Activated T-helper 1 cell treated with anti-CD3 and anti-CD28 coated beads, Interleukin-12 subunit alpha, Interleukin-12 subunit beta, Interleukin-2, Interleukin-4 antibody, amounts not matched to agents 30 ng/mL and 10 ng/mL and 1 ng/mL, durations not matched to agents 14 hours and 24 hours and 36 hours (primary cell): ENCODE data around the gene LRP5. TPM values are rescaled to one million over a fixed set of nuclear protein-coding genes. Genes with fewer than 3 reads are reported as not detected.

Experiments
- DNase-seq: peaks from one replicate; pipeline ENCODE4 v3.0.0; 2021; ENCODE audit warnings: low spot score
- H3K27ac Mint-ChIP-seq: one replicate; pipeline ENCODE4 v1.8.0; 2021; ENCODE audit warnings: mild to moderate bottlenecking, mixed read lengths
- H3K27me3 Mint-ChIP-seq: one replicate; pipeline ENCODE4 v1.8.0; 2022; ENCODE audit warnings: mild to moderate bottlenecking, moderate library complexity, mixed read lengths; ENCODE audit not compliant: insufficient read depth
- H3K36me3 Mint-ChIP-seq: one replicate; pipeline ENCODE4 v1.8.0; 2021; ENCODE audit warnings: low read depth, mixed read lengths
- H3K4me1 Mint-ChIP-seq: one replicate; pipeline ENCODE4 v1.8.0; 2021; ENCODE audit warnings: low read depth, mixed read lengths
- H3K4me3 Mint-ChIP-seq: one replicate; pipeline ENCODE4 v1.8.0; 2021; ENCODE audit warnings: mild to moderate bottlenecking, moderate library complexity, mixed read lengths
- H3K9me3 Mint-ChIP-seq: one replicate; pipeline ENCODE4 v1.8.0; 2021; ENCODE audit warnings: mixed read lengths
- intact Hi-C: fragments of 100-400 bp; cut with micrococcal nuclease; formaldehyde crosslinking; loops from one replicate; pipeline ENCODE4 v1.15.1; 2024
- total RNA-seq: library from RNA; stranded (reverse); gene quantifications from 2 replicates; pipeline ENCODE4 v1.2.3, GENCODE V29; 2022

The LRP5 gene
- total RNA-seq, 1 donor from 2014 or later, result 23.9 TPM

DNA sequence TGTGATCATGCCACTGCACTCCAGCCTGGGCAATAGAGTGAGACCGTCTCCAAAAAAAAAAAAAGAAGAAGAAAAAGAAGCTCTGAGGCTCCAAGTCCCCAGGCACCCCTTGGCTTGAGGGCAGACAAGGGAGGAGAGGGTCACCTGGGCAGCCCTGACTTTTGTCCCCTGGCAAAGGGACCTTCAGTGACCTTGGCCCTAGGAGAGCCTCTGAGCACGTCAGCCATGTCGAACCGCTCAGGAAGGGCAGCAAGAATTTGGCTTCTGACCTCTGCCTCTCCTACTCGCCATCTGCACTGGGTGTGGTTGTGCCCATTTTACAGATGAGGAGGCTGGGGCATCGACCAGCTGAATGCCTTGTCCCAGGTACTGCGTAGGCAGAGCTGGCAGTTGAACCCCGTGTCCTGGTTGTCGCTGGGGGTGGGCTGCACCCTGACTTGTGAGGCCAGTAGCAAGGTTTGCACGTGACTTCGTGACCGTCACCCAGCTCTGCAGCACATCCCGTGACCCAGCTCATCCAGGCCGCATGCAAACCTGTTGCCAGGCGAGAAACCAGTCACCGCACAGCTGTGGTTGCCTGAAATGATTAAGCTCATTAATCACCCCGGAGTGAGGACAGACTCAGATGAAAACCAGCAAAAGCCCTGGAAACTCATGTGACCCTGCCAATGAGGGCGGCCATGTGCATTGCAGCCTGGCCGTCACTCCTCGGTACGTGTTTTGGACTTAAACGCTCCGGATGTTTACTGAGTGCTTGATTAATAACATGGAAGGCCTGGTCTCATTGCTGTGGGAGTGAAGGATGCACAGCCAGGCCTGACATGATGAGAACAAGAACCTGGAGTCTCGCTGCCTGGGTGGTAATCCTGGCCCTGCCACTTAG, 100.4 kb downstream of the LRP5 start:
- no peak for DNase-seq
- no peak overlapping the region for H3K27ac Mint-ChIP-seq
- peaks cover 6% of the 10 kb centered on the region for H3K4me1 Mint-ChIP-seq
- no peaks in the 10 kb centered on the region for H3K9me3 Mint-ChIP-seq
- H3K4me3 Mint-ChIP-seq, result no peak overlapping the region
- intact Hi-C loops, result no loop called here
- H3K36me3 Mint-ChIP-seq, result peaks cover 5% of the 10 kb centered on the region
- H3K27me3 Mint-ChIP-seq, result no peaks in the 10 kb centered on the region

DNA sequence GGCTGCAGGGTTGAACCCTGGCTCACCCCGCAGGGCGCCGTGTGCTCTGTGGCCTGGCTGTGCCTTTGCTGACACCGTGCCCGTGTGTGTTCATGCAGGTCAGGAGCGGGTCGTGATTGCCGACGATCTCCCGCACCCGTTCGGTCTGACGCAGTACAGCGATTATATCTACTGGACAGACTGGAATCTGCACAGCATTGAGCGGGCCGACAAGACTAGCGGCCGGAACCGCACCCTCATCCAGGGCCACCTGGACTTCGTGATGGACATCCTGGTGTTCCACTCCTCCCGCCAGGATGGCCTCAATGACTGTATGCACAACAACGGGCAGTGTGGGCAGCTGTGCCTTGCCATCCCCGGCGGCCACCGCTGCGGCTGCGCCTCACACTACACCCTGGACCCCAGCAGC, 101.2 kb downstream of the LRP5 start:
- Mint-ChIP-seq H3K27me3 (no peaks in the 10 kb centered on the region), H3K4me1 (peaks cover 6% of the 10 kb centered on the region), H3K27ac (no peak overlapping the region), H3K4me3 (no peak overlapping the region), H3K9me3 (no peaks in the 10 kb centered on the region), H3K36me3 (peaks cover 3% of the 10 kb centered on the region)
- intact Hi-C loops, result no loop called here
- DNase-seq, result no peak

DNA sequence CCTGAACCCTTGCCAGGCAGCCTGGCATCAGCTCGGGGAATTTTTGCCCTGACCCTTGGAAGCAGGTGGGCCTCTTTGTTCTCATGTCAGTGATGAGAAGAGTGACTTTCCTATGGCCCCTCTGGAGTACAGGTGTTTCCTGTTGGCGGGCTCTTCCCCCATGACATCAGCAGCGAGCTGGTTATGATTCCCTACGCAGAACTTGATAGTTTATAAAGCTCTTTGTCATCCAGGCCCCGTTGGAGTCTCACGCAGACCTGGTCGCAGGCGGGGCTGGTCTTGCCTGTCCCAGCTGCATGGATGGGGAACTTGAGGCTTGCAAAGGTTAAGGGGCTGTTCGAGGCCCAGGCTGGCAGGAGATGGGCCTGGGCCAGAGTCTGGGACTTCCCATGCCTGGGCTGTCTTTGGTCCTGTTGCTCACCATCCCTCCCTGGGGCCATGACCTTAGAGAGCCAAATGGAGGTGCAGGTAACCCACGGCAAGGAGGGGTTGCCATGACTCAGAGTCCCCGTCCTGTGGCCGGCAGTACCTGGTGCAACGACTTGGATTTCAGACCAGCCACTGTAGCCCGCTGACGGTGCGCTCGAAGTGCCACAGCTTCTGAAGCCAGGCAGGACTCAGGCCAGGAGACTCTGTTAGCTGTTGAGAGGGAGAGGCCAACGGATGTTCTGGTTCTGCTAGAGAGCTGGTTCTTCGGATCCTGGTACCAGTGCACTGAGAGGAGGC, 102.3 kb downstream of the LRP5 start:
- DNase-seq, result no peak

DNA sequence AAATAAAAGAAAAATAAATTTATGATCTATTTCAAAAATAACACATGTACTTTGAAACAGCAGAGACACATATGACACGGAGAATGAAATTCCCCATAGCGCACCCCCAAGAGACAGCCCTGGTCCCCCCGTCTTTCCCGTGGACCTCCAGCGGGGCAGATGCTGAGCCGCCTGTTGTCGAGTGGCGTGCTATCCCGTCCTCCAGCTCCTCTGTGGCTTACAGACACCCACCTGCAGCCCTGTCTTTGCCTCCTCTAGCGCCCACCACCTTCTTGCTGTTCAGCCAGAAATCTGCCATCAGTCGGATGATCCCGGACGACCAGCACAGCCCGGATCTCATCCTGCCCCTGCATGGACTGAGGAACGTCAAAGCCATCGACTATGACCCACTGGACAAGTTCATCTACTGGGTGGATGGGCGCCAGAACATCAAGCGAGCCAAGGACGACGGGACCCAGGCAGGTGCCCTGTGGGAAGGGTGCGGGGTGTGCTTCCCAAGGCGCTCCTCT, 103.7 kb downstream of the LRP5 start:
- intact Hi-C loops, result no loop called here
- DNase-seq, result no peak
- Mint-ChIP-seq H3K4me1 (peaks cover 6% of the 10 kb centered on the region), H3K4me3 (no peak overlapping the region), H3K9me3 (no peaks in the 10 kb centered on the region), H3K36me3 (peaks cover 5% of the 10 kb centered on the region), H3K27me3 (no peaks in the 10 kb centered on the region), H3K27ac (no peak overlapping the region)

More for the DNA sequence above, 102.3 kb downstream of the LRP5 start:
- intact Hi-C loops, result no loop called here
- H3K9me3 Mint-ChIP-seq, result no peaks in the 10 kb centered on the region
- H3K4me3 Mint-ChIP-seq, result no peak overlapping the region
- H3K4me1 Mint-ChIP-seq, result peaks cover 6% of the 10 kb centered on the region
- no peaks in the 10 kb centered on the region for H3K27me3 Mint-ChIP-seq
- H3K36me3 Mint-ChIP-seq, result peaks cover 3% of the 10 kb centered on the region
- H3K27ac Mint-ChIP-seq, result no peak overlapping the region

DNA sequence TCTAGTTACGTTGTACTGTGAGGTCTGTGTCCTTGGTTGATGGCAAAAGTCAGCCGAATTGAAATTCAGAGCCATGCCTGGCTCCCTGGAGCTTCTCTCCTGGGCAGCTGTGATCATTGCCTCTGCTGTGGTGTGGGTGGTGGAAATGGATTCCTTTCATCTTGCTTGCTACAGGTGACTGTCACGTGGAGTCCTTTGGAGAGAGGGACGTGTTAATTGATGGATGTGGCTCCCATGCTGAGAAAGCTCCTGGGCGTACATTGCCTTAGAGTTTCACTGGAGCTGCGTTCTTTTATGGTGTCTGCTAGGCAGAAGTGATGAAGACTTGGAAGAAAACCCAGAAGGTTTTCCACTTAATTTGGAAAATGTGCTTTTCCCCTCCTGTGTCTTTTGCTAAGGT, 106.3 kb downstream of the LRP5 start:
- H3K27ac Mint-ChIP-seq, result no peak overlapping the region
- no peak overlapping the region for H3K4me3 Mint-ChIP-seq
- no peaks in the 10 kb centered on the region for H3K27me3 Mint-ChIP-seq
- H3K4me1 Mint-ChIP-seq, result peaks cover 6% of the 10 kb centered on the region
- DNase-seq, result no peak
- intact Hi-C loops, result no loop called here
- H3K9me3 Mint-ChIP-seq, result no peaks in the 10 kb centered on the region
- peaks cover 5% of the 10 kb centered on the region for H3K36me3 Mint-ChIP-seq

DNA sequence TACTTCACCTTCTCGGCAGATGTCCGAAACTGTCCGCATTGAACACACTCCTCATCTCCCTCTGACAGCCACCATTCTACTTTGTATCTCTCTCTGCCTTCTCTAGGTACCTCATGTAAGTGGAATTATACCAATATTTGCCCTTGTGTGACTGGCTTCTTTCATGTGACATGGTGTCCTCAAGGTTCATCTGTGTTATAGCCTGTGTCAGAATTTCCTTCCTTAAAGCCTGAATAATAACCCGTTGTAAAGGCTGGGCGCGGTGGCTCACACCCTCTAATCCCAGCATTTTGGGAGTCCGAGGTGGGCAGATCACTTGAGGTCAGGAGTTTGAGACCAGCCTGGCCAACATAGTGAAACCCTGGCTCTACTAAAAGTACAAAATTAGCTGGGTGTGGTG, 107.8 kb downstream of the LRP5 start:
- no peak overlapping the region for H3K27ac Mint-ChIP-seq
- H3K4me3 Mint-ChIP-seq, result no peak overlapping the region
- intact Hi-C loops, result no loop called here
- no peak for DNase-seq
- H3K9me3 Mint-ChIP-seq, result no peaks in the 10 kb centered on the region
- no peaks in the 10 kb centered on the region for H3K27me3 Mint-ChIP-seq
- peaks cover 6% of the 10 kb centered on the region for H3K4me1 Mint-ChIP-seq
- H3K36me3 Mint-ChIP-seq, result peaks cover 9% of the 10 kb centered on the region

- H3K4me3 Mint-ChIP-seq, result no peak overlapping the region
- H3K9me3 Mint-ChIP-seq, result peaks cover 3% of the 10 kb centered on the region
- no peak overlapping the region for H3K27ac Mint-ChIP-seq
- intact Hi-C loops, result no loop called here
- DNase-seq, result no peak
- peaks cover 11% of the 10 kb centered on the region for H3K36me3 Mint-ChIP-seq
- H3K4me1 Mint-ChIP-seq, result no peaks in the 10 kb centered on the region
- no peaks in the 10 kb centered on the region for H3K27me3 Mint-ChIP-seq
These were observed 111.1 kb downstream of the LRP5 start for GRCh38 chr11:68423481-68423880.

DNA sequence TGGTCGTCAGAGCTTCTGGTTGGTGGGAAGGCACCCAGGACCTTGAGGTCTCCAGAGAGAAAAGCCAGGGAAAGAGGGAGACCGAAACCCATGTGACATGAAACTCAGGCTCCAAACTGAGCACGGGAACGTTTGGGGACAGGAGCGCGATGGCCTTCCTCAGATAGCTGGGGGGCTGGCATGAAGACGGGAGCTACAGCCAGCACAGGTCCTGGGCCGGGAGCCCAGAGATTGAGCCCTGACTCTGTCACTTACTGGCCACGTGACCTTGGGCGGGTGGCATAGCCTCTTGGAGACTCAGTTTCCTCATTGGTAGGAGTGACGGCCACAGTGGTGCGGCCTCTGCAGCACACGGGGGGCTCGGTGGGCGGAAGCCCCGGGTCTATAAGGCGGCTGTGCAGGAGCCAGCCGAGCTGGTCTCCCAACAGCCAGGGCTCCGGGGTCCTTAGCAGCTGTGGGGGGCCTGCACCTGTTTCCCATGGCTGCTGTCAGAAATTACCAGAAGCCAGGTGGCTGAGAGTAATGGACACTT, 111.8 kb downstream of the LRP5 start:
- no peak overlapping the region for H3K27ac Mint-ChIP-seq
- no peaks in the 10 kb centered on the region for H3K4me1 Mint-ChIP-seq
- H3K4me3 Mint-ChIP-seq, result no peak overlapping the region
- DNase-seq, result no peak
- H3K36me3 Mint-ChIP-seq, result peaks cover 15% of the 10 kb centered on the region
- H3K9me3 Mint-ChIP-seq, result peaks cover 9% of the 10 kb centered on the region
- H3K27me3 Mint-ChIP-seq, result no peaks in the 10 kb centered on the region
- intact Hi-C loops, result no loop called here

- Mint-ChIP-seq H3K27ac (no peak overlapping the region), H3K4me1 (no peaks in the 10 kb centered on the region), H3K36me3 (peaks cover 24% of the 10 kb centered on the region), H3K4me3 (no peak overlapping the region), H3K9me3 (peaks cover 16% of the 10 kb centered on the region), H3K27me3 (no peaks in the 10 kb centered on the region)
- DNase-seq, result no peak
- intact Hi-C loops, result no loop called here
These were observed 112.8 kb downstream of the LRP5 start for GRCh38 chr11:68424981-68425865.

GRCh38 chr11:68425866-68426380, 113.5 kb downstream of the LRP5 start:
- H3K4me1 Mint-ChIP-seq, result no peaks in the 10 kb centered on the region
- intact Hi-C loops, result no loop called here
- no peak for DNase-seq
- H3K9me3 Mint-ChIP-seq, result peaks cover 21% of the 10 kb centered on the region
- no peak overlapping the region for H3K4me3 Mint-ChIP-seq
- no peak overlapping the region for H3K27ac Mint-ChIP-seq
- peaks cover 29% of the 10 kb centered on the region for H3K36me3 Mint-ChIP-seq
- no peaks in the 10 kb centered on the region for H3K27me3 Mint-ChIP-seq

- no peak overlapping the region for H3K4me3 Mint-ChIP-seq
- DNase-seq, result no peak
- peaks cover 28% of the 10 kb centered on the region for H3K36me3 Mint-ChIP-seq
- no peak overlapping the region for H3K27ac Mint-ChIP-seq
- H3K9me3 Mint-ChIP-seq, result peaks cover 21% of the 10 kb centered on the region
- H3K27me3 Mint-ChIP-seq, result no peaks in the 10 kb centered on the region
- no peaks in the 10 kb centered on the region for H3K4me1 Mint-ChIP-seq
- intact Hi-C loops, result no loop called here
These were observed 117.3 kb downstream of the LRP5 start for GRCh38 chr11:68429661-68430060.

- intact Hi-C loops, result no loop called here
- no peaks in the 10 kb centered on the region for H3K27me3 Mint-ChIP-seq
- no peak for DNase-seq
- H3K4me1 Mint-ChIP-seq, result no peaks in the 10 kb centered on the region
- H3K4me3 Mint-ChIP-seq, result no peak overlapping the region
- H3K27ac Mint-ChIP-seq, result no peak overlapping the region
- H3K9me3 Mint-ChIP-seq, result peaks cover 21% of the 10 kb centered on the region
- peaks cover 25% of the 10 kb centered on the region for H3K36me3 Mint-ChIP-seq
These were observed 118.0 kb downstream of the LRP5 start for GRCh38 chr11:68430384-68430783.
